HepG2 (cell line): ENCODE results near the gene SCUBE1. TPM values are rescaled to one million over a fixed set of nuclear protein-coding genes. Genes with fewer than 3 reads are reported as not detected.

Source experiments
- AGO1 ChIP-seq: fragments of 200-400 bp; formaldehyde crosslinking; IDR thresholded peaks from 2 replicates; pipeline ENCODE4 v1.6.1; 2017; ENCODE audit warnings: mild to moderate bottlenecking, low read depth, low read length, moderate library complexity; ENCODE audit not compliant: poor library complexity, severe bottlenecking
- ARID4A ChIP-seq: sonication (generic); formaldehyde crosslinking; IDR thresholded peaks from 2 replicates; pipeline ENCODE4 v1.5.0; 2020; ENCODE audit warnings: mild to moderate bottlenecking, missing genetic modification reagents, borderline replicate concordance
- CSRNP2 ChIP-seq: sonication (generic); formaldehyde crosslinking; conservative IDR thresholded peaks from 2 replicates; pipeline ENCODE4 v1.8.0; 2022; ENCODE audit warnings: low read depth, missing genetic modification reagents
- GMEB1 ChIP-seq: sonication (generic); formaldehyde crosslinking; IDR thresholded peaks from 2 replicates; pipeline ENCODE4 v1.5.1; 2020; ENCODE audit warnings: missing genetic modification reagents, mild to moderate bottlenecking, borderline replicate concordance
- HMG20A ChIP-seq: IDR thresholded peaks from 2 replicates; pipeline ENCODE4 v1.6.1; 2016; ENCODE audit warnings: borderline replicate concordance
- RBAK ChIP-seq: sonication (generic); formaldehyde crosslinking; IDR thresholded peaks from 2 replicates; pipeline ENCODE4 v1.5.1; 2020; ENCODE audit warnings: mild to moderate bottlenecking, missing genetic modification reagents
- RFXAP ChIP-seq: sonication (generic); formaldehyde crosslinking; IDR thresholded peaks from 2 replicates; pipeline ENCODE4 v1.4.0; 2020; ENCODE audit warnings: missing genetic modification reagents, borderline replicate concordance
- ZBTB43 ChIP-seq: sonication (generic); formaldehyde crosslinking; conservative IDR thresholded peaks from 2 replicates; pipeline ENCODE4 v1.4.0; 2020; ENCODE audit warnings: missing genetic modification reagents
- ZBTB46 ChIP-seq: sonication (generic); formaldehyde crosslinking; IDR thresholded peaks from 2 replicates; pipeline ENCODE4 v1.4.0; 2020; ENCODE audit warnings: mild to moderate bottlenecking, missing genetic modification reagents, borderline replicate concordance
- ZNF224 ChIP-seq: sonication (generic); formaldehyde crosslinking; IDR thresholded peaks from 2 replicates; pipeline ENCODE4 v1.5.0; 2020; ENCODE audit warnings: mild to moderate bottlenecking, missing genetic modification reagents
- ZNF280D ChIP-seq: sonication (generic); formaldehyde crosslinking; IDR thresholded peaks from 2 replicates; pipeline ENCODE4 v1.5.1; 2020; ENCODE audit warnings: mild to moderate bottlenecking, missing genetic modification reagents
- ZNF775 ChIP-seq: sonication (generic); formaldehyde crosslinking; IDR thresholded peaks from 2 replicates; pipeline ENCODE4 v1.4.0; 2020; ENCODE audit warnings: missing genetic modification reagents, mild to moderate bottlenecking, moderate library complexity, borderline replicate concordance
- polyA plus RNA-seq, 8 experiments: library from polyadenylated mRNA; depleted of rRNA in 3 of 8; stranded (reverse) in 7 of 8; unstranded in 1 of 8; fragments of >200 nt; fragmentation: Illumina TruSeq in 4 of 8; extraction: Trizol in 4 of 8; gene quantifications; 2 replicates each; pipeline versions ENCODE4 v1.2.1 to v1.2.3, GENCODE V29; 2011 to 2016; ENCODE audit warnings: low read depth in 4 of 8, missing spikeins in 1 of 8, mixed read lengths in 1 of 8; ENCODE audit not compliant: insufficient read depth in 1 of 8
- total RNA-seq, 5 experiments: library from RNA; depleted of rRNA; stranded (reverse); fragments of >200 nt; fragmentation: Illumina TruSeq; extraction: Trizol; gene quantifications; 2 replicates each; pipeline ENCODE4 v1.2.3, GENCODE V29; 2016; ENCODE audit warnings: low read depth in 1 of 5

Gene SCUBE1
- total and polyA plus RNA-seq, 2 of the 13 experiments (the other 11 are each of a cell fraction or from before 2014, with no cell fraction given), result under 0.01 to 0.05 TPM

GRCh38 chr22:43187171-43188099, 155.7 kb downstream of the SCUBE1 start (continued):
- TF ChIP-seq ARID4A (CRISPR knock-in tag) (no peak; the same call in 1 of the 2 replicates), ZBTB43 (CRISPR knock-in tag) (peak; percentile 80), ZNF280D (CRISPR knock-in tag) (peak; percentile 79; the same call in 1 of the 2 replicates), HMG20A (CRISPR knock-in tag) (no peak), RFXAP (peak; percentile 68; the same call in 1 of the 2 replicates), ZNF775 (no peak), AGO1 (no peak), RBAK (CRISPR knock-in tag) (no peak), GMEB1 (CRISPR knock-in tag) (peak; percentile 86), ZNF224 (CRISPR knock-in tag) (no peak), ZBTB46 (CRISPR knock-in tag) (no peak), CSRNP2 (CRISPR knock-in tag) (no peak)
